Measurements from ENCODE around the gene CCDC106.

Gene CCDC106

DNA sequence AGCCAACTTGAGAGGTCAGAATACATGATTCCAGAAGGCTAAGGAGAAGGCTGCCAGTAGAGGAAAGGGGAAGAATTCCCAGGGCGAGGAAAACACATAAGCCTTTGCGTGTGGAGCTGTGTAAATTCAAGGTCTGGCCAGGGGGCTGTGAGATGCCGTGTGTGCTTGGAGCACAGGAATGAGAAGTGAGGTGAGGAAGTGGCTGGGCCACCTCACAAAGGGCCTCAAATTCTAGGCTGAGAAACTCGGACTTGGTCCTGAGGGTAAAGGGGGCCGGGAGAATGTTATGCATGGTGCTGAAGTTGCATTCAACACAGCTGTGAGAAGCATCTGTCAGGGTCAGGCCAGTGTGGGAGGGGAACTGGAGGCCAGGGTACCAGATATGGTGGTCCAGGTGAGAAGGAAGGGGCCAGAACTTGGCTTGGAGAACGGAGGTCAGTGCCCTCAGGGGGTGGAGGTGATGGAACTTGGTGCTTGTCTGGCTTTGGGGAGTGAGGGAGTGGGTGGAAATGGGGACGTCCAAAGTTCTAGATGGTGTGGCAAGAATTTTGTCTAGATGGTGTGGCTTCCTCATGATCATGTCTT is 12.1 kb upstream of the CCDC106 start:
- no peak for DNase-seq (ENCODE audit: low spot score)

DNA sequence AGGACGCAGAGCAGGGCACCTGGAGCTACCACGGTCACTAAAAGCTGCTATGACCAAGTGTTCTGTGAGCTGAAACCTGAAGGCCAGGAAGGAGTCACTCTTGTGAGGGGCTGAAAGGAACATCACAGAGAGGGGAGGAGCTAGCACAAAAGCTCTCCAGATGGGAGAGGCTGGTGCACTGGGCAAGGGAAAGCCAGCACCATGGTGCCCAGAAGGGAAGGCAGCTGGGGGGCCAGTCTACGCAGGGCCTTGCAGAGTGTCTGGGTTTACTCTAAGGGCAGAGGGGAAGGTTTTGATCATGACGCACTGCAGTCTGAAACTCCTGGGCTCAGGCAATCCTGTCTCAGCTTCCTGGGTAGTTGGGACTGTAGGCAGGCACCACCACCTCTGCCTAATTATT is 11.3 kb upstream of the CCDC106 start:
- no peak for DNase-seq (ENCODE audit: low spot score)

DNA sequence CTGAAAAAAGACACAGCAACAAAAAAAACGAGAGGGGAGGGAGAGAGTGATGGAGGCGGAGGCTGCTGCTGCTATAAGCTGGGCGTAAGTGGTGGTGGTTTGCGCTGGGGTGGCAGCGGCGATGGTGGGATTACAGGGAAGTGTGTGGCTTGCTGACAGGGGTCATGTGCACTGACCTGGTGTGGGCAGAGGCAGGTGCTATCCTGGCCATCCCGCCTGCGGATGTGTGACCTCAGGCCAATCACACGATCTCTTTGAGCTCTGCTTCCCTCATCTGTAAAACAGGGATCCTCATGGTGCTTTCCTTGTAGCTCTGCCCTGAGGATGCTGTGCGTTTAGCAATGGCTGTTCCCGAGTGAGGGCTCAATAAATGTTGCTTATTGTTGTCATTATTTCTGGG is 10.5 kb upstream of the CCDC106 start:
- no peak for DNase-seq (ENCODE audit: low spot score)

DNA sequence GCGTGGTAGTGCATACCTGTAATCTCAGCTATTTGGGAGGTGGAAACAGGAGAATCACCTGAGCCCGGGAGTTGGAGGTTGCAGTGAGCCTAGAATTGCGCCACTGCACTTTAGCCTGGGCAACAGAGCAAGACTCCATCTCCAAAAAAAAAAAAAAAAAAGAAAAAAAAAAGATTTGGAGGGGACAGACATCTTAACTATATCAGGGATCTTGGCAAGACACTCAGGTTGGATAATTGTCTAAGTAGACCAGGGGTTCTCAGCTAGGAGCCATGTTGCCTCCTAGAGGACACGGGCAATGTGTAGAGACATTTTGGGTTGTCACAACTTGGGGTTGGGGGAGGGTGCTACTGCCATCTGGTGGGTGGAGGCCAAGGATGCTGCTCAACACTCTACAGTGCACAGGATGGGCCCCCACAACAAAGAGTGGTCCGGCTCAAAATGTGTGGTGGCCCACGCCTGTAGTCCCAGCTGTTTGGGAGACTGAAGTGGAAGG is 9.1 kb upstream of the CCDC106 start:
- DNase-seq (ENCODE audit: low spot score), result no peak

DNA sequence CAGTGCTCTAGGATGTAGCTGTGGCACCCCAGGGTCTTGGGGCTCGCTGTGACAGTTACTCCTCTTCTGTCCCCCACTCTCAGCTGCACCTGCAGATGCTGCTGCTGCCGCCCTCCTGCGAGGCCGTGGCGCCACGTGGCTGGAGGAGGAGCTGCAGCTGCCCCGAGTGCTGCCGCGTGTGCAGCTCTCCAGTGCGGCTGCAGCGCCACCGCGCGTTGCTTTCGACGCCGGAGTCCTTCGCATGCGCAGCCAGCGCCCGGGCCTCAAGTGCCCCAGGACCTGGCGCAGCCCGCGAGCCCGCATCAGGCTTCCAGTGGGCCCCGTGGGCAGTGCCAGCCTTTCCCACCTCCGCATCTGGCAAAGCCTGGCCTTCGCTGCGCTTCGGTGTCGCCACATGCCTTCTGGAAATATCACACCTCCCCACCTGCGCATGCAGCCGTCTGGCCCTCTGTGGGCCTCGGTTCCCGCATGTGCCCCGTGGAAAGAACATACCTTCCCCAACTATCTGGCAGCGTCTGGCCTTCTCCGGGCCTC is 7.9 kb upstream of the CCDC106 start:
- DNase-seq (ENCODE audit: low spot score), result peak; percentile 80

DNA sequence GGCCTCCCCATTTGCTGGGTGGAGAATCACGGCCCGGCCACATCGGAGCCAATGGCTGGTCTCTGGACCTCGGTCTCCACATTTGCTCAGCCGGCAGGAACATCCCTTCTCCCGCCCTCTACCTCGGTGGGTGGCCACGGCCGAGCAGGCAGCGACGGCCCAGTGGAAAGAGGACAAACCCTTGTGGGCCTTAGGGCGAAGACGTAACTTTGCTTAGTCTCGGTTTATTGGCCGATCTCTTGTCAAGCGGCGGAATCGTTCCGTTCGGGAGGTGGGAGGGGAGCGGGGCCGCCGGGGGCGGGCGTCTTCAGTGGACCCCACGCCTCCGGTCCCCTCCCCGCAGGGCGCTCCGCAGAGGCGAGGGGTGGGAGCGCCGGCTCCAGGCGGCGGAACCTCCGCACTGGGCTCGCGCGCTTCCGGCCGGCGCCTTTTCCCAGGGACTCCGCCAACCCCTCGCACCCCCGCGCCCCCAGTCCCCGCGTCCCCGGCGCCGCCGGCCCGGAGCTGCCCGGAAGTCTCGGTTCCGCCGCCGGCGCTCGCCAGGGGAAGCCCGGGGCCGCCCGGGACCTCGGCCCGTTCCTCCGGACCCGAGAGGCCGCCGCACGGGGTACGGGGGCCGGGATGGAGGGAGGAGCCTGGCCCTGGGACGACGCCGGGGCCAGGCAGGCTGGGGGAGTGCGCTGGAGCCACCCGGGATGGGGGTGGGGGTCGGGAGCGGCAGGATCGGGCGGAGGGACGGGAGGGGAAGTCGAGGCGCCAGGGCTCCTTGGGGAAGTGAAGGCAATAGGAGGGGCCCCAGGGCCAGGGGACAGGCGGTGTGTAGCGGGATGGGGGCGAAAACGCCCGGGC is 7.2 kb upstream of the CCDC106 start, which contains the start of gene ZNF580:
Gene ZNF580 (plus strand): TSS at position 426 of the 849 bp plus-strand sequence. CDS start 1,507 bp downstream, outside the sequence.
- peak; percentile 56 for DNase-seq (ENCODE audit: low spot score)

DNA sequence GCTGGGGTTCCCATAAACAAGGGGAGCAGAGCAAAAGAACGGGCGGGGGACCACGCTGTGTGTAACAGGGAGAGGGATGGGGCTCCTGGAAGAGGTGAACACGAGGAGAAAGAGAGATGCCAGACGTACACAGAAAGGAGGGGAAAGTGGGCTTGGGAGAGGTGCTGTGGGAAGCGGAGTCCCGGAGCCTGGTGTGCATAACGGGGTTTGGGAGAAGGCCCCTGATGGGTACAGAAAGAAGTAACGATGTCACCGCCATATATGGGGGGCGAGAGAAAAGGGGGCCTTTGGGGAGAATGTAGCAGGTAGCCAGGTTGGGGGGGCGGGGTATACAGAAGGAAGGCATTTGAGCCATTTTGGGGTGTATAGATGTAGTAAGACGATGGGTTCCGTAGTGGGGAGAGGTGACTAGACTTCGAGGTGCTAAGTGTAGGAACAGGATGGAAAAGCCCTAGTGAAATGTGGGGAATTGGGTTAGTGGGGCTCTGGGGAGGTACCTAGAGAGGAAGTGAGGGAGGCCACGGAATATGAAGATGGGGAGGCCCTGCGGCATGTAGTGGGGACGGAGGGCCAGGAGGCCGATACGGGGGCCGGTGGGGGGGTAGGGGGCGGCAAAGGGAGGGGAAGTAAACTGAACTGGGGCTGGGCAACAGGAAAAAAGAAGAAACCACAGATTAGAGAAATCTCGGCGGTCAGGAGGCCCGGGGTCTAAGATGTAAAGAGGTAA is 6.4 kb upstream of the CCDC106 start:
- DNase-seq (ENCODE audit: low spot score), result no peak

DNA sequence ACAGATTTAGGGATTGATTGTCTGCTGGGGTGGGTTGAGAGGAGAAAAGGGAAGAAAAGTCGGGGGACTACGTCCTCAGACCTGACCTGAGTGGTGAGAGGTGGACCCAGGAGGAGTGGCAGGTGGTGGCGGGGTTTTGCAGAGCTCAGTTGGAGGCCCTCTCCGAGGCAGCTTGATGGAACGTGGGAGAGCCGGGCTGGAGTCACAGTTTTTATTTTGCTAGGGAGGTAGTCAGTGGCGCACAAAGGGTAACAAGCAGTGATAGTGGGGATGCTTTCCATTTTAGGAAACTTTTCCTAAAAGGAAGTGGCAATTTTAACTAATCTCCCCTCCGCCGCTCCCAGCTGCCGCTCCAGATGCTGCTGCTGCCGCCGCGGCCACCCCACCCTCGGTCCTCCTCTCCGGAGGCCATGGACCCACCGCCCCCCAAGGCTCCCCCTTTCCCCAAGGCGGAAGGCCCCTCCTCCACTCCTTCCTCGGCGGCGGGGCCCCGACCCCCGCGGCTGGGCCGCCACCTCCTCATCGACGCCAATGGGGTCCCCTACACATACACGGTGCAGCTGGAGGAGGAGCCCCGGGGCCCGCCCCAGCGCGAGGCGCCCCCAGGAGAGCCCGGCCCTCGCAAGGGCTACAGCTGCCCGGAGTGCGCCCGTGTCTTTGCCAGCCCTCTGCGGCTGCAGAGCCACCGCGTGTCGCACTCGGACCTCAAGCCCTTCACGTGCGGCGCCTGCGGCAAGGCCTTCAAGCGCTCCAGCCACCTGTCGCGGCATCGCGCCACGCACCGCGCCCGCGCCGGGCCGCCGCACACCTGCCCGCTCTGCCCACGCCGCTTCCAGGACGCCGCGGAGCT is 5.6 kb upstream of the CCDC106 start:
- no peak for DNase-seq (ENCODE audit: low spot score)

DNA sequence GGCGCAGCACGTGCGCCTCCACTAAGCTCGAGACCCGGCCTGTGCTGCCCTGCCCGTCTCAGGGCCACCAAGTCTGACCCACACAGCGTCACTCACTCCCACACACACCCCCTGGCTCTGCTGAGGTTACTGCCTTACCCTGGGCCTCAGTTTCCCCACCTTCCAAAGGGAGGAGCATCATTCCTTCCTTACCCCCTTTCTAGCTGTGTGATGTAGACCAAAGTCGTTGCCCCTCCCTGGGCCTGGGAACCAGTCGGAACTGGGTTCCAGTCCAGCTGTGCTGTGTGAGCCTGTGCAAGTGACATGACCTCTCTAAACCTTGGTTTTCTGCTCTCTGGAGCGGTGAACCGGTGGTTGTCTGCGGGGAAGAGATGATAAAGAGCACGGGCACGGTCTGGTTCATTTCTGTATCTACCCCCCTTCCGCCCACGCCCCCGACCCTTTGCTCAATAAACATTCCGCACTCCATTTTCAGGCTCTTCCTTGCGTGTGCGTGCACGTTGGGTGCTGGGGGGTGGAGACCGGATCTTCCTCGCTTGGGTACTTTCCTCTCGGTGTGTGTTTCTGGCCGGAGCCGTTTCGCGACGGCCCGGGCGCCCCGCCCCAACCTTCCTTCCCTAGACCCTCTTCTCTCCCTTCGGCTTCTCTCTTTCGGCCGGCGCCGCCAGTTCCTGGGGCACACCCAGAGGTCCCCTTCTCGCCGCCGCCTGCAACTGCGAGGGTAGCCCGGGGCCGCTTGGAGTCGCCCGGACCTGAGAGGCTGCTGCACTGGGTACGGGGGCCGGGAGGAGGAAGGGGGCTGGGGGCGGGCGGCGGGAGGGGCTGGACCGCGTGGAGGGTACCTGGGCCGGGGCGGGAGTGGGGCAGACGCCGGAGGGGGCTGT is 4.8 kb upstream of the CCDC106 start, which contains the start of gene ZNF581:
Gene ZNF581 (plus strand): TSS at position 647 of the 884 bp plus-strand sequence. CDS start 923 bp downstream, outside the sequence.
- DNase-seq (ENCODE audit: low spot score), result peak; percentile 72

DNA sequence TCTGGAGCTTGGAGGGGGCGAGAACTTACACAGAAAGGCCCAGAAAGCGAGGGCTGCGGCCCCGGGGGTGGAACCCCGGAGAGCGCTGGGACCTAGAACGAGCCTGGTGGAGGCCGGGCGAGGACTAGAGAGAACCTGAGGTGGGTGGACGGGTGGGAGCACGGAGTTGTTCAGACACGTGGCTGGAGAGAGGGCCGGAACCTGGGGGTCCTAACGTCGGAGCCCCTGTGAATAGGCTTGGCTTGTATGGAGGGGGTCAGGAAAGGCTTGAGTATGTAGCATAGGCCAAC is 4.2 kb upstream of the CCDC106 start:
- no peak for DNase-seq (ENCODE audit: low spot score)

DNA sequence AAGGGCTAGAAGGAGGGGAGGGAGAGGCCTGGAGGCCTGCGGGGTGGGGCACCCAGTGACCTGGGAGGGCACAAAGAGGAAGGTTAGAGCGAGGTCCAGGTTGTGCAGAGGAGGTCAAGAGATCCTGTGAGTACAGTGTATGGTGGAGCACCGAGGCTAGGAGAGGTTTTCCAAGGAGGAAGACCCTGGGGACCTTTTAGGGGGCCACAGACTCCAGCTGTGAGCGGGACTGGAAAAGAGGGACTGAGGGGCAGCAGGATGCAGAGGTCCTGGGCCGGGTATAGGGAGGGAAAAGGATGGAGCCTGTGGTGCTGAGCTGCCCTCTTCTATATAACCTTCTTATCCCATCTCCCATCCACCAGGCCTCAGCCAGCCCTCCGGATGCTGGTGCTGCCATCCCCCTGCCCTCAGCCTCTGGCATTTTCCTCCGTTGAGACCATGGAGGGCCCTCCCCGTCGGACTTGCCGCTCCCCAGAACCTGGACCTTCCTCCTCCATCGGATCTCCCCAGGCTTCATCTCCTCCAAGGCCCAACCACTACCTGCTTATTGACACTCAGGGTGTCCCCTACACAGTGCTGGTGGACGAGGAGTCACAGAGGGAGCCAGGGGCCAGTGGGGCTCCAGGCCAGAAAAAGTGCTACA is 3.7 kb upstream of the CCDC106 start:
- no peak for DNase-seq (ENCODE audit: low spot score)

DNA sequence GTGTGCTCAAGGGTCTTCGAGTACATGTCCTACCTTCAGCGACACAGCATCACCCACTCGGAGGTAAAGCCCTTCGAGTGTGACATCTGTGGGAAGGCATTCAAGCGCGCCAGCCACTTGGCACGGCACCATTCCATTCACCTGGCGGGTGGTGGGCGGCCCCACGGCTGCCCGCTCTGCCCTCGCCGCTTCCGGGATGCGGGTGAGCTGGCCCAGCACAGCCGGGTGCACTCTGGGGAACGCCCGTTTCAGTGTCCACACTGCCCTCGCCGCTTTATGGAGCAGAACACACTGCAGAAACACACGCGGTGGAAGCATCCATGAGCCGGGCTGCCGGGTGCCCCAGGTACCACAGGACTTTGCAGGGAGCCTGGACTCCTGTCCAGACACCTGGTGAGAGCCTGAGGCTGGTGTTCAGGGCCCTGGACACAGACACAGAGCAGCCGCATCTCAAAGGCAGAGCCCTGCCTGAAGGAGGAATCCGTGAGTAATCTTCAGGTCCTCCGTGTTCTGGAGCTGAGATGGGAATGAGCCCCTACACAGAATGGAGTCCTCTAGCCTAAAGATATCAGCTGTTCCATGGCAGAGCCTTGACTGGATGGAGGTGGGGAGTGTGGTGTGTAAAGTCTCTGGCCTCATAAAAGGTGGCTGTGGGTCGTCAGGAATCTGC is 3.0 kb upstream of the CCDC106 start:
- no peak for DNase-seq (ENCODE audit: low spot score)

DNA sequence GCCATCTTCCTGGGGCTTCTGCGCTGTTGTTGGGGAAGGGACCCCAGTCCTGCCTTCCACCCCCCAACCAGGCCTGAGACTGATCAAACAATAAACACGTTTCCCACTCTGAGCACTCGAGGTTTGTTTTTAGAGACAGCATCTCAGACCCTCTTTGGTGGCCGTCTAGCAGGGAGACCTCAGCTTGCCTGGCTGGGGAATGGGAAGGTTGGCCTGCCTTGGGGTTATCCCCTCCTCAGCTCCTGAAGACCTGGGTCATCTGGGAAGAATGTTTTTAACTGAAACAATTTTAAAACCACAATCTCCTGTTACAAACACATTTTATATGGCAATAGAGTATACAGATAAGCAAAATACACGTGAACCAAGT is 2.5 kb upstream of the CCDC106 start:
- DNase-seq (ENCODE audit: low spot score), result no peak

DNA sequence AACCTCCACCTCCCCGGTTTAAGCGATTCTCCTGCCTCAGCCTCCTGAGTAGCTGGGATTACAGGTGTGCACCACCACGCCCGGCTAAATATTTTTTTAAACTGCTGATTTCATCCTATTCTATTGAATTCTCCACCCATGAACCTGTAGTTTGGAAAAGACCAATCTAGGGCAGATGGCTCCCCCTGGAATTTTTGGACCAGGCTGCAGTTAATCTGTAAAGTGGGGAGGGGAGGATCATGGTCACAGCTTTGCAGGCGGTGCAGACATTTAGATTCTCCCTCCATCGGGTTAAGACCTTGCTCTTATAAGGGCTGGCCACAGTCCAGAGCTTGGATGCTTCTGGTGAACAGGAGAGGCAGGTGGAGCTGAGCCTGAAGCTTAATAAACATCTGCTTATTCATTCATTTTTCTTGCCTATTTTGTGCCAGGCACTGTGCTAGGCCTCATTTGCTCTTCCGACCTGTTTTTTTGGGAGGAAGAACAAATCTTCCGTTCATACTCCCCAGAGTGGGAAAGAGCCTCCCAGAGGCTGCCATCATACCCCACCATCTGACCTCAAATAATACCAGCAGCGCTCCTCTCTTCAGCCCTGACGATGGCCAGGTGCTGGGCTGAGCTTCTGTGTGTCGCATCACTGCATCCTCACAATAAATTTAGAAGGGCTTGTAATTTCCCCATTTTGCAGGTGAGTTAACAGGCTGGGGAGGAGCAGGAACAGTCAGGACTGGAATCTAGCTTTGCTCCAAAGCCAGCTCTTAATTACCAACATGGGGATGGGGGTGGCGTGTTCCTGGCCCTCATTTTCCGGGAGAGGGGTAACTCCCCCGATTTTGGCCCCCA is 902 bp upstream of the CCDC106 start:
- no peak for DNase-seq (ENCODE audit: low spot score)

DNA sequence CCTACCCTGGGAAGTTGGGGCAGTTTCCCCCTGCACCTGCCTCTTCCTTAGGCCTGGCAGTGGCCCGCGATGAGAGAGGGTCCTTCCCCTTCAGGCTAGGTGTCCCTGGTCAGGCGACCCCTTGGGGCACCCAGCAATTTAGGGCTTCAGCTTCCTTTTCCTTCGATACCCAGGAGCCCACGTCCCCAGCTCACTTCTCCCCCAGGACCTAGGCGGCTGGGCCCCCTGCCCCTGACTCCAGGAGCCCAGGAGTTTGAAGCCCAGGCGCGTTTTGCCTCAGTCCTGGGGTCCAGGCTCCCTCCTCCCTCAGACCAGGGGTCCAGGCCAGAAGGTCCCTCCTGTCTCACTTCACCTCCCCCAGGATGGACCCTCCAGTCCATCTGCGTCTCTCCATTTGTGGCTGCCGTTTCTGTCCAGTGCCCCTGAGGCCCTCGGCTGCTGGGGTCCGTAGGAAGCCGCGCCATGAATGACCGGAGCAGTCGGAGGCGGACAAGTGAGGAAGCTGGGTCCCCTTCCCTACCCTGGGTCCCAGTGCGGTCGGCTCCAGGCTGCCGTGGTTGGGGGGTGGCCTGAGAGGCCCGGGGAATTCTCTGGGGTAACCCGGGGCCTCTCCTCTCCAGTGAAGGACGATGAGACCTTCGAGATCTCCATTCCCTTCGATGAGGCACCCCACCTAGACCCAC is 714 bp downstream of the CCDC106 start:
- no peak for DNase-seq (ENCODE audit: low spot score)

DNA sequence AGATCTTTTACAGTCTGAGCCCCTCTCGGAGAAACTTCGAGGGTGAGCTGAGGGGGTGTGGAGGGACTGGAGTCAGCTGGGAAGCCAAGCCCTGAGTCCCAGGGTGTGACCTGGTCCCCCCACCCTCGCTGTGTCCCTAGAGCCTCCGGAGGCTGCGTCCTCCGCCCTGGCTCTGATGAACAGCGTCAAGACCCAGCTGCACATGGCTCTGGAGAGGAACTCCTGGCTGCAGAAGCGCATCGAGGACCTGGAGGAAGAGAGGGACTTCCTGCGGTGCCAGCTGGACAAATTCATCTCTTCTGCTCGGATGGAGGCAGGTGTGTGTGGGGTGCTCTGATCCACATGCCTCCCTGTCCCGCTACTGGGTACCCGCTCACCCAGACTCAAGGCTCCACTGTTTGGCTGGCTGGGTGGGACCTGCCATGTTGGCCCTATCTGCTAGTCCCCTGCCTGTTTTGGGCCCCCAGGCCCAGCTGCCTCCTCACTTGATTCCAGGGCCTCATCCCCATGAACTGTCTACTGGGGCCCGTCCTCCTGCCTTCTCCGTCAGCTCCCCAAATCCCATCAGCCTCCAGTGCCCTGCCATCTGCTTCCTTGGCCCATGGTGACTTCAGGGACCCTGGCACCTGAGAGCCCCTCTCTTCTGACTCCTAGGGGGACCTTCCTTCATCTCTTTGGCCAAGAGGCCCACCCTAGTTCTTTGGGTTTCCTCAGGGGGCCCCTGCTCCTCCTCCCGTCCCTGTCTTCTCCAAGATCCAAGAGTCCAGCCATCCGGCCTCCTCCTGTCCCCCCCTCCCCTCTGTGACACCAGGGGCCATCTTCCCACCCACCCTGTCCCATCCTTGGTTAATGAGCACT is 1.5 kb downstream of the CCDC106 start:
- DNase-seq (ENCODE audit: low spot score), result no peak

DNA sequence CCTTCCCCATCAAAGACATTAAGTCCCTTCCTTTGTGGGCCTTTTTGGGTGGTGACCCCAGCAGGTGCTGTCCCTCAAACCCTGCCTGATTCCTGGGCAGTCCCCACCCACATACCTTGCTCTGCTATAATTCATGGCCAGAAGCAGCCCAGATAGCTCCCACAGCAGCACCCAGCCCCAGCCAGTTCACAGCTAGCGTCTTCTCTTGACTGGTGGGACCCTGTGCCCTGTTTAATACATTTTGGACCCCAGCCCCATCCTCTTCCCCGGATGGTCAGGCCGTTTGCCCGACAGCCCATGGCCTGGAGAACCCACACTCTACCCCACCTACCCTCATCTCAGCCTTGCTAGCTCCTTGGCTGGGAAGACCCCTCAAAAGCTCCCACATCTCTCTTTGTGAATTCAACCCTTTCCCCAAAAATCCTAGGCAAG is 2.1 kb downstream of the CCDC106 start:
- DNase-seq (ENCODE audit: low spot score), result no peak
